Tibial nerve (tissue), 4 donors: ENCODE measurements around the gene PUS10. TPM values are rescaled to one million over a fixed set of nuclear protein-coding genes. Genes with fewer than 3 reads are reported as not detected.
A peak's percentile ranks its signal among the peaks of the same experiment; 100 is the strongest.
"Not testable (repeated sequence)": the region's sequence is repeated elsewhere in the genome, so short reads cannot be mapped to it uniquely, and the experiment has no call there.

Experiments used
- DNase-seq, 2 donors: peaks; one replicate each; pipeline ENCODE4 v3.0.0-alpha.2; 2019; ENCODE audit warnings: low spot score in 2 of 2
- H3K27ac ChIP-seq, 4 donors: fragments of 200-600 bp; sonication (generic) in 3 of 4; one replicate each; pipeline ENCODE4 v1.5.1; 2017 to 2019; ENCODE audit warnings: mild to moderate bottlenecking in 1 of 4
- H3K27me3 ChIP-seq, 2 donors: fragments of 200-600 bp; sonication (generic) in 1 of 2; one replicate each; pipeline versions ENCODE4 v1.5.1 to v1.6.0; 2017 to 2019
- H3K36me3 ChIP-seq, 3 donors: fragments of 200-600 bp; sonication (generic); one replicate each; pipeline ENCODE4 v1.5.1; 2018 to 2019
- H3K4me1 ChIP-seq, 4 donors: fragments of 200-600 bp; sonication (generic) in 3 of 4; one replicate each; pipeline ENCODE4 v1.5.1; 2017 to 2019
- H3K4me3 ChIP-seq, 4 donors: fragments of 200-600 bp; sonication (generic) in 3 of 4; one replicate each; pipeline ENCODE4 v1.5.1; 2017 to 2019; ENCODE audit warnings: mild to moderate bottlenecking in 1 of 4, moderate library complexity in 1 of 4
- H3K9me3 ChIP-seq, 4 donors: fragments of 200-600 bp; sonication (generic) in 3 of 4; one replicate each; pipeline ENCODE4 v1.5.1; 2017 to 2019
- EP300 ChIP-seq, 2 donors: sonication (generic); formaldehyde crosslinking; IDR thresholded peaks; one replicate each; pipeline ENCODE4 v1.6.1; 2017; ENCODE audit warnings: antibody characterized with exemption in 2 of 2, mild to moderate bottlenecking in 1 of 2
- POLR2A ChIP-seq, 2 donors: fragments of 450-650 bp; IDR thresholded peaks; one replicate each; pipeline ENCODE4 v1.6.1; 2017; ENCODE audit warnings: antibody characterized with exemption in 2 of 2, mild to moderate bottlenecking in 2 of 2, moderate library complexity in 2 of 2
- WGBS, 2 donors: methylation state at CpG; one replicate each; pipeline ENCODE4 v1.1.5; 2018; 5-methylcytosine and 5-hydroxymethylcytosine counted together
- total RNA-seq, 4 donors: library from RNA; depleted of rRNA; stranded (reverse); fragments of >200 nt; gene quantifications; one replicate each; pipeline ENCODE4 v1.1.0, GENCODE V29; 2016
- TF ChIP-seq, protein P1 (sequence below), 5 experiments: fragments of 200-600 bp in 3 of 5; fragments of 450-650 bp in 2 of 5; sonication (generic) in 3 of 5; IDR thresholded peaks; one replicate each; pipeline ENCODE4 v1.5.1; 2016 to 2019; ENCODE audit warnings: antibody characterized with exemption in 5 of 5, mild to moderate bottlenecking in 3 of 5, moderate library complexity in 2 of 5

The PUS10 gene
- total RNA-seq, 4 donors from 2014 or later, result 3.0 to 14.2 (median 6.2) TPM

- Histone ChIP-seq H3K9me3 (peaks cover 0 to 10% (median 0%) of the 10 kb centered on the region in 4 donors), H3K27ac (no peak overlapping the region), H3K4me3 (no peak overlapping the region), H3K4me1 (no peaks in the 10 kb centered on the region), H3K27me3 (no peaks in the 10 kb centered on the region), H3K36me3 (peaks cover 0 to 11% (median 0%) of the 10 kb centered on the region in 3 donors)
- TF ChIP-seq, protein P1, sequence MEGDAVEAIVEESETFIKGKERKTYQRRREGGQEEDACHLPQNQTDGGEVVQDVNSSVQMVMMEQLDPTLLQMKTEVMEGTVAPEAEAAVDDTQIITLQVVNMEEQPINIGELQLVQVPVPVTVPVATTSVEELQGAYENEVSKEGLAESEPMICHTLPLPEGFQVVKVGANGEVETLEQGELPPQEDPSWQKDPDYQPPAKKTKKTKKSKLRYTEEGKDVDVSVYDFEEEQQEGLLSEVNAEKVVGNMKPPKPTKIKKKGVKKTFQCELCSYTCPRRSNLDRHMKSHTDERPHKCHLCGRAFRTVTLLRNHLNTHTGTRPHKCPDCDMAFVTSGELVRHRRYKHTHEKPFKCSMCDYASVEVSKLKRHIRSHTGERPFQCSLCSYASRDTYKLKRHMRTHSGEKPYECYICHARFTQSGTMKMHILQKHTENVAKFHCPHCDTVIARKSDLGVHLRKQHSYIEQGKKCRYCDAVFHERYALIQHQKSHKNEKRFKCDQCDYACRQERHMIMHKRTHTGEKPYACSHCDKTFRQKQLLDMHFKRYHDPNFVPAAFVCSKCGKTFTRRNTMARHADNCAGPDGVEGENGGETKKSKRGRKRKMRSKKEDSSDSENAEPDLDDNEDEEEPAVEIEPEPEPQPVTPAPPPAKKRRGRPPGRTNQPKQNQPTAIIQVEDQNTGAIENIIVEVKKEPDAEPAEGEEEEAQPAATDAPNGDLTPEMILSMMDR (IDR thresholded peaks at IDR 0.05), result no peak
- TF ChIP-seq EP300 (IDR thresholded peaks at IDR 0.05), result no peak
- TF ChIP-seq POLR2A (IDR thresholded peaks at IDR 0.05), result no peak
- no peak for DNase-seq
Measured at GRCh38 chr2:60994131-60994530, 23.9 kb downstream of the PUS10 start.

DNA sequence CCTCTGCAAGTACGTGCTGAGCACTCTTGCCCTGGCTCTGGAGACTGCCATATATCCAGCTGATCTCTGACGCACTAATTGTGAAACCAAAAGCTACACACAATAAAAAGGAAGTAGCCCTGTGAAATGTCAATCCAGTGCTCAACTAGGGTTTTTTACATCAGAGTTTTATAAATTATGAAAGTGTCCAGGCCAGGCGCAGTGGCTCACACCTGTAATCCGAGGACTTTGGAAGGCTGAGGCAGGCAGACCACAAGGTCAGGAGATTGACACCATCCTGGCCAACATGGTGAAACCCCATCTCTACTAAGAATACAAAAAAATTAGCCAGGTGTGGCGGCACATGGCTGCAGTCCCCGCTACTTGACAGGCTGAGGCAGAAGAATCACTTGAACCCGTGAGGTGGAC lies 25.1 kb downstream of the PUS10 start:
- Histone ChIP-seq H3K4me1 (no peaks in the 10 kb centered on the region), H3K27ac (peak overlapping the region in 2 of 4 donors; percentile 26 to 70), H3K4me3 (no peak overlapping the region), H3K36me3 (peaks cover 0 to 11% (median 0%) of the 10 kb centered on the region in 3 donors), H3K27me3 (no peaks in the 10 kb centered on the region), H3K9me3 (peaks cover 0 to 10% (median 0%) of the 10 kb centered on the region in 4 donors)
- no peak for TF ChIP-seq POLR2A (IDR thresholded peaks at IDR 0.05)
- peak in 1 of 2 donors; percentile 62 for TF ChIP-seq EP300 (IDR thresholded peaks at IDR 0.05)
- WGBS, 2 donors, result 85 to 86% methylated on average over 7 of the region's 7 CpGs
- DNase-seq, result peak in 1 of 2 donors; percentile 50

- WGBS, 2 donors, result 93 to 94% methylated on average over 4 of the region's 4 CpGs
- DNase-seq, result no peak
- Histone ChIP-seq H3K27me3 (no peaks in the 10 kb centered on the region), H3K9me3 (peaks cover 0 to 10% (median 0%) of the 10 kb centered on the region in 4 donors), H3K27ac (no peak overlapping the region), H3K4me1 (no peaks in the 10 kb centered on the region), H3K4me3 (no peak overlapping the region), H3K36me3 (peaks cover 0 to 11% (median 0%) of the 10 kb centered on the region in 3 donors)
- TF ChIP-seq, protein P1 (IDR thresholded peaks at IDR 0.05), result no peak
- no peak for TF ChIP-seq POLR2A (IDR thresholded peaks at IDR 0.05)
- no peak for TF ChIP-seq EP300 (IDR thresholded peaks at IDR 0.05)
Measured at GRCh38 chr2:60991644-60992043, 26.4 kb downstream of the PUS10 start.

- 78 to 82% methylated on average over 2 of the region's 2 CpGs for WGBS, 2 donors
- Histone ChIP-seq H3K27ac (no peak overlapping the region), H3K27me3 (no peaks in the 10 kb centered on the region), H3K36me3 (peaks cover 0 to 11% (median 0%) of the 10 kb centered on the region in 3 donors), H3K9me3 (peaks cover 0 to 10% (median 0%) of the 10 kb centered on the region in 4 donors), H3K4me1 (no peaks in the 10 kb centered on the region), H3K4me3 (no peak overlapping the region)
- no peak for TF ChIP-seq EP300 (IDR thresholded peaks at IDR 0.05)
- TF ChIP-seq, protein P1 (IDR thresholded peaks at IDR 0.05), result no peak
- no peak for DNase-seq
Measured at GRCh38 chr2:60989259-60989658, 28.8 kb downstream of the PUS10 start.

DNA sequence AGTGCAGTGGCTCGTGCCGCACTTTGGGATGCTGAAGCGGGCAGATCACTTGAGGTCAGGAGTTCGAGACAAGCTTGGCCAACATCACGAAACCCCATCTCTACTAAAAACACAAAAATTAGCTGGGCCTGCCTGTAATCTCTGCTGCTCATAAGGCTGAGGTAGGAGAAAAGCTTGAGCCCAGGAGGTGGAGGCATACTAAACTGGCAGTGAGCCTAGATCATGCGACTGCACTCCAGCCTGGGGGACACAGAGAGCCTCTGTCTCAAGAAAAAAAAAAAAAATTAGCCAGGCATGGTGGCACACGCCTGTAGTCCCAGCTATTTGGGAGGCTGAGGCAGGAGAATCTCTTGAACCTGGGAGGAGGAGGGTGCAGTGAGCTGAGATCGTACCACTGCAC lies 30.4 kb downstream of the PUS10 start:
- H3K4me3 ChIP-seq, H3K9me3 ChIP-seq, H3K4me1 ChIP-seq, H3K27me3 ChIP-seq, DNase-seq, H3K27ac ChIP-seq: not testable (repeated sequence)
- 82 to 89% methylated on average over 8 of the region's 8 CpGs for WGBS, 2 donors
- peaks cover 0 to 11% (median 0%) of the 10 kb centered on the region in 3 donors for H3K36me3 ChIP-seq

DNA sequence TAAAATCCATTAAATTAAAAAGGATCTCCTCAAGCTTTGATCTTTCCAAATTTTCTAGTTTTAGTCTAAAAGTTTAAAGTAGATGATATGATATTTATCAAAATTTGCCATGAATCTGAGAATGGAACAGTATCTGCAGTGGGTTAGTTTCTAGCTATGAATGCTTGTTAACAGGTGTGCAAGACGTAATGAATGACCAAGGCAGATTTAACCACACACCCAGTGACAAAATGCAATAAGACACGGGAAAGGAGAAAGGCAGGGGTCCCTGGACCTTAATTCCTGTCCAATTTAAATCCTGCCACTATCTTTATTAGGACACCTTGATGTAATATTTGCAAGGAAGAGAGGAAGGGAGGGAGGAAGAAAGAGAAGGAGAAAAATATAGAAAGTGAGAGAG lies 31.0 kb downstream of the PUS10 start:
- H3K9me3 ChIP-seq, result peaks cover 0 to 8% (median 0%) of the 10 kb centered on the region in 4 donors
- no peaks in the 10 kb centered on the region for H3K27me3 ChIP-seq
- DNase-seq, result no peak
- peaks cover 0 to 8% (median 0%) of the 10 kb centered on the region in 3 donors for H3K36me3 ChIP-seq
- TF ChIP-seq, protein P1 (IDR thresholded peaks at IDR 0.05), result no peak
- TF ChIP-seq POLR2A (IDR thresholded peaks at IDR 0.05), result no peak
- no peak for TF ChIP-seq EP300 (IDR thresholded peaks at IDR 0.05)
- no peak overlapping the region for H3K4me3 ChIP-seq
- no peak overlapping the region for H3K27ac ChIP-seq
- H3K4me1 ChIP-seq, result no peaks in the 10 kb centered on the region
- 79 to 82% methylated on average over 2 of the region's 2 CpGs for WGBS, 2 donors
